ENCODE results near the gene SPATA1. TPM values are rescaled to one million over a fixed set of nuclear protein-coding genes. Genes with fewer than 3 reads are reported as not detected.

Gene SPATA1
- total and polyA plus RNA-seq, 2 donors (not counting 1 experiment from before 2014, with no cell fraction given) = 0.73 to 8.6 TPM

DNA sequence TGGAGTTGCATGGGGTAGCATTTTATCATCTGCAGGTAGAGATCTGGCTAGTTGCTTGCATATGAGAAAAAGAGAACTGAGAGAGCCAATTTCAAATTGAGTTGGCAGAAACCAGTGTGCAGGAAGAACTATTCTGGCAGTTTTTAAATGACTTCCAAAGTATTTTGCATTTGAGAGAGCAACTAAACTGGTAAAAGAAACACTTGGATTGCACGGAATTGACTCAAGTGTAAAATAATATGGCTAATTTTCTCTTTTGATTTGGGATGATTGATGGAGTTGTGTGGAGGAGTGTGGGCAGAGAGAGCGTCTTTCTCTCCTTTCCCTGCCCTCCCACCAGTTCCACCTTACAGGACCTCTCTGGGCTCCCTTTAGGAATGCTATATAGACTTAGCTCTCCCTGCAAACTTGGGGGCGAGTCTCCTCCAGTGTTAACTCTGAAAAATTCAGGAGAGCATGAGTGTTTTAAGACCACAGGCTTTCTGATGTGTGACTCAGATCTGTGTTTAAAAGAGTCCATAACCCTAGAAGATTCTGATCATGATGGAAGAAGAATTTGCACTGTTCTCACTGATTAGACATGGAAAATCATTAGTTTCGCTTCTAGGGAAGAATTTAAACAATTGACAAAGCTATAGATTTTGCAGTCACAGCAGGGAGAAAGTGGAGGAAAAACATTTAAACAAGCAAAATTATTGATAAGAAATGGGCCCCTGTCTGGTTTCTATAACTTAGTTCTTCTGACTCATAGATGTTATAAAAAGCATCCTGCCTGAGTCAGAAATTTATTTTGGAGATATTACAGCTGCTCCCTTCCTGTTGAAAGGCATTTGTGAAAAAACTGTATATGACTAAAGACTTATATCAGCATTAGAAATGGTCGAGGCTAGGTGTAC, 92.9 kb downstream of the SPATA1 start:
- ATAC-seq (ENCODE audit: low read depth) (no peak), DNase-seq (no peak)
- H4K20me1 ChIP-seq (ENCODE audit: control insufficient read depth, insufficient read depth, low read length, poor library complexity, severe bottlenecking) = no peaks in the 10 kb centered on the region
- no peaks in the 10 kb centered on the region for H3K79me2 ChIP-seq (ENCODE audit: control insufficient read depth, insufficient read depth, low read length)
- H3K9me3 Mint-ChIP-seq (ENCODE audit: insufficient read depth) = no peaks in the 10 kb centered on the region
- no peak for TF ChIP-seq EZH2 (IDR thresholded peaks at IDR 0.05; ENCODE audit: borderline replicate concordance, insufficient read depth, low read depth, low read length, poor library complexity, severe bottlenecking)
- TF ChIP-seq, protein P1, sequence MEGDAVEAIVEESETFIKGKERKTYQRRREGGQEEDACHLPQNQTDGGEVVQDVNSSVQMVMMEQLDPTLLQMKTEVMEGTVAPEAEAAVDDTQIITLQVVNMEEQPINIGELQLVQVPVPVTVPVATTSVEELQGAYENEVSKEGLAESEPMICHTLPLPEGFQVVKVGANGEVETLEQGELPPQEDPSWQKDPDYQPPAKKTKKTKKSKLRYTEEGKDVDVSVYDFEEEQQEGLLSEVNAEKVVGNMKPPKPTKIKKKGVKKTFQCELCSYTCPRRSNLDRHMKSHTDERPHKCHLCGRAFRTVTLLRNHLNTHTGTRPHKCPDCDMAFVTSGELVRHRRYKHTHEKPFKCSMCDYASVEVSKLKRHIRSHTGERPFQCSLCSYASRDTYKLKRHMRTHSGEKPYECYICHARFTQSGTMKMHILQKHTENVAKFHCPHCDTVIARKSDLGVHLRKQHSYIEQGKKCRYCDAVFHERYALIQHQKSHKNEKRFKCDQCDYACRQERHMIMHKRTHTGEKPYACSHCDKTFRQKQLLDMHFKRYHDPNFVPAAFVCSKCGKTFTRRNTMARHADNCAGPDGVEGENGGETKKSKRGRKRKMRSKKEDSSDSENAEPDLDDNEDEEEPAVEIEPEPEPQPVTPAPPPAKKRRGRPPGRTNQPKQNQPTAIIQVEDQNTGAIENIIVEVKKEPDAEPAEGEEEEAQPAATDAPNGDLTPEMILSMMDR (IDR thresholded peaks at IDR 0.05) = no peak
- peaks cover 0 to 3% (median 1%) of the 10 kb centered on the region in 3 donors for H3K9me3 ChIP-seq (ENCODE audit: control extremely low read depth in 1 of 3, control insufficient read depth in 2 of 3, insufficient read depth in 1 of 3, low read length in 2 of 3)
- CTCF ChIA-PET = no interaction called here
- H3K27ac Mint-ChIP-seq = no peak overlapping the region
- peaks cover 12% of the 10 kb centered on the region for H3K4me1 Mint-ChIP-seq
- POLR2A ChIA-PET = interaction anchor here (0.7 kb wide), 1 partner anchor 59 kb away, joined by 3 read pairs; no protein-coding TSS in a partner anchor
- no peaks in the 10 kb centered on the region for H3K27me3 ChIP-seq (replicated peaks in 1 of 4; ENCODE audit: control extremely low read depth in 1 of 4, control insufficient read depth in 3 of 4, insufficient read depth in 4 of 4, low read length in 3 of 4)
- no peaks in the 10 kb centered on the region for H3K36me3 ChIP-seq (replicated peaks in 1 of 2; ENCODE audit: control extremely low read depth in 1 of 2, control insufficient read depth in 1 of 2, extremely low read depth in 1 of 2, insufficient read depth in 2 of 2, low read length in 1 of 2)
- no peak overlapping the region for H3K4me2 ChIP-seq (replicated peaks; ENCODE audit: low read depth, low read length, poor library complexity, severe bottlenecking)
- H3K27me3 Mint-ChIP-seq = no peaks in the 10 kb centered on the region
- no peak overlapping the region for H3K27ac ChIP-seq (ENCODE audit: low read length in 2 of 2)
- intact Hi-C loops (cut with micrococcal nuclease) = no loop called here
- H3K9ac ChIP-seq (ENCODE audit: low read length) = no peak overlapping the region
- H3K4me3 ChIP-seq (ENCODE audit: control extremely low read depth in 1 of 5, extremely low read depth in 1 of 5, insufficient read depth in 1 of 5, low read depth in 2 of 5, low read length in 4 of 5) = no peak overlapping the region
- peak overlapping the region; percentile 34 for H2AFZ ChIP-seq (ENCODE audit: insufficient read depth, low read depth, low read length, poor library complexity, severe bottlenecking)
- WGBS (ENCODE audit: insufficient coverage) = 56% methylated on average over 3 of the region's 5 CpGs
- H3K4me1 ChIP-seq (ENCODE audit: control insufficient read depth in 2 of 2, insufficient read depth in 2 of 2, low read length in 2 of 2) = no peaks in the 10 kb centered on the region
- H3K4me3 Mint-ChIP-seq = no peak overlapping the region

DNA sequence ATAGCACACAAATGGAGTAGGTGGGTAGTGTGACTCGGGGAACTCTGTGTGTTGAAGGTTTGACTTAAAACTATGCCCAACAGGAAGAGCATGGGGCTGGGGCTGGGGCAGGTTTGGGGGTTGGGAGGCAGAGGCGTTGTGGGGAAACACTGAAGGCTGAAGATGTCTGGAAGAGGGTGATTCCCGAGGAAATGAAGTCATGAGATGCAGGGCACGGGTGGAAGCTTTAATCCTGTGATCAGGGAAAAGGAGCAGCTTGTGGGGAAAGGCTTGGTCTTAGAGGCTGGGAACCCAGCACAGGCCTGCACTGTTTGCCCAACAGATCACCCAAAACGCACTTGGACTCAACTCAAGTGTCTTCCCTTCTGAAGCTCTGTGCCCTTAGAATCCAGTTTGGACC, 94.6 kb downstream of the SPATA1 start:
- H3K79me2 ChIP-seq (ENCODE audit: control insufficient read depth, insufficient read depth, low read length) = no peaks in the 10 kb centered on the region
- Mint-ChIP-seq H3K4me1 (peaks cover 12% of the 10 kb centered on the region), H3K27ac (no peak overlapping the region), H3K27me3 (no peaks in the 10 kb centered on the region), H3K4me3 (no peak overlapping the region), H3K9me3 (ENCODE audit: insufficient read depth) (peaks cover 5% of the 10 kb centered on the region)
- H3K4me1 ChIP-seq (ENCODE audit: control insufficient read depth in 2 of 2, insufficient read depth in 2 of 2, low read length in 2 of 2) = no peaks in the 10 kb centered on the region
- H2AFZ ChIP-seq (ENCODE audit: insufficient read depth, low read depth, low read length, poor library complexity, severe bottlenecking) = no peak overlapping the region
- ATAC-seq (ENCODE audit: low read depth) (no peak), DNase-seq (no peak)
- H3K9me3 ChIP-seq (ENCODE audit: control extremely low read depth in 1 of 3, control insufficient read depth in 2 of 3, insufficient read depth in 1 of 3, low read length in 2 of 3) = peaks cover 2 to 18% (median 15%) of the 10 kb centered on the region in 3 donors
- H3K4me2 ChIP-seq (replicated peaks; ENCODE audit: low read depth, low read length, poor library complexity, severe bottlenecking) = no peak overlapping the region
- ChIA-PET CTCF (no interaction called here), POLR2A (no interaction called here)
- H3K9ac ChIP-seq (ENCODE audit: low read length) = no peak overlapping the region
- H4K20me1 ChIP-seq (ENCODE audit: control insufficient read depth, insufficient read depth, low read length, poor library complexity, severe bottlenecking) = no peaks in the 10 kb centered on the region
- WGBS (ENCODE audit: insufficient coverage) = 83% methylated on average over 5 of the region's 5 CpGs
- peaks cover 0 to 4% (median 0%) of the 10 kb centered on the region in 4 experiments for H3K27me3 ChIP-seq (replicated peaks in 1 of 4; ENCODE audit: control extremely low read depth in 1 of 4, control insufficient read depth in 3 of 4, insufficient read depth in 4 of 4, low read length in 3 of 4)
- no peak overlapping the region for H3K4me3 ChIP-seq (ENCODE audit: control extremely low read depth in 1 of 5, extremely low read depth in 1 of 5, insufficient read depth in 1 of 5, low read depth in 2 of 5, low read length in 4 of 5)
- no peaks in the 10 kb centered on the region for H3K36me3 ChIP-seq (replicated peaks in 1 of 2; ENCODE audit: control extremely low read depth in 1 of 2, control insufficient read depth in 1 of 2, extremely low read depth in 1 of 2, insufficient read depth in 2 of 2, low read length in 1 of 2)
- no peak overlapping the region for H3K27ac ChIP-seq (ENCODE audit: low read length in 2 of 2)
- intact Hi-C loops (cut with micrococcal nuclease) = no loop called here
- no peak for TF ChIP-seq EZH2 (IDR thresholded peaks at IDR 0.05; ENCODE audit: borderline replicate concordance, insufficient read depth, low read depth, low read length, poor library complexity, severe bottlenecking)
- TF ChIP-seq, protein P1 (IDR thresholded peaks at IDR 0.05) = no peak

Data from B cell (primary cell).